Gastrocnemius medialis (tissue), 4 donors: ENCODE results near the gene TMEM163.

Experiments used
- CTCF ChIP-seq, 5 experiments: fragments of 450-650 bp in 3 of 5; fragments of 200-600 bp in 2 of 5; sonication (generic) in 2 of 5; IDR thresholded peaks in 4 of 5; conservative IDR thresholded peaks in 1 of 5; 1 replicate in 4 of 5; 2 replicates in 1 of 5; pipeline ENCODE4 v1.5.1; 2016 to 2019; ENCODE audit warnings: antibody characterized with exemption in 5 of 5, mild to moderate bottlenecking in 3 of 5, moderate library complexity in 3 of 5
- POLR2A ChIP-seq, 2 donors: fragments of 450-650 bp; IDR thresholded peaks; one replicate each; pipeline ENCODE4 v1.6.1; 2017; ENCODE audit warnings: antibody characterized with exemption in 2 of 2, mild to moderate bottlenecking in 2 of 2, moderate library complexity in 2 of 2

- TF ChIP-seq CTCF (IDR thresholded peaks at IDR 0.05 in 4 of 5, conservative IDR thresholded peaks at IDR 0.05 in 1 of 5) (no peak), POLR2A (IDR thresholded peaks at IDR 0.05) (no peak)
These were observed 168.1 kb downstream of the TMEM163 start for GRCh38 chr2:134550566-134551164.
